Neural progenitor cell (in vitro differentiated cells): ENCODE data around the gene FLNA. TPM values are rescaled to one million over a fixed set of nuclear protein-coding genes. Genes with fewer than 3 reads are reported as not detected.

Experiments used
- DNase-seq: peaks from one replicate; pipeline ENCODE4 v3.0.0-alpha.2; 2016; ENCODE audit warnings: low spot score
- H2AFZ ChIP-seq: fragments of 200-600 bp; sonication (generic); replicated peaks from 2 replicates; pipeline ENCODE4 v1.6.1; 2016; ENCODE audit warnings: antibody characterized with exemption
- H3F3A ChIP-seq: fragments of 200-600 bp; sonication (generic); 2 replicates; pipeline ENCODE4 v1.6.1; 2016; ENCODE audit warnings: antibody characterized with exemption, low read depth
- H3K27ac ChIP-seq: fragments of 200-600 bp; sonication (generic); 2 replicates; pipeline ENCODE4 v1.5.1; 2016; ENCODE audit warnings: mild to moderate bottlenecking
- H3K27me3 ChIP-seq: fragments of 200-600 bp; sonication (generic); 2 replicates; pipeline ENCODE4 v1.6.1; 2016; ENCODE audit warnings: mild to moderate bottlenecking, moderate library complexity
- H3K36me3 ChIP-seq: fragments of 200-600 bp; sonication (generic); 2 replicates; pipeline ENCODE4 v1.5.1; 2016
- H3K4me1 ChIP-seq: fragments of 200-600 bp; sonication (generic); 2 replicates; pipeline ENCODE4 v1.6.1; 2016; ENCODE audit warnings: mixed run types
- H3K4me2 ChIP-seq: fragments of 200-600 bp; sonication (generic); 2 replicates; pipeline ENCODE4 v1.6.1; 2016
- H3K4me3 ChIP-seq: fragments of 200-600 bp; sonication (generic); 2 replicates; pipeline ENCODE4 v1.5.1; 2016
- H3K79me2 ChIP-seq: fragments of 200-600 bp; sonication (generic); 2 replicates; pipeline ENCODE4 v1.6.1; 2016; ENCODE audit warnings: low read depth
- H3K9ac ChIP-seq: fragments of 200-600 bp; sonication (generic); 2 replicates; pipeline ENCODE4 v1.6.1; 2016
- H3K9me3 ChIP-seq: fragments of 200-600 bp; sonication (generic); 2 replicates; pipeline ENCODE4 v1.5.1; 2016; ENCODE audit warnings: low read depth
- H4K20me1 ChIP-seq: fragments of 200-600 bp; sonication (generic); 2 replicates; pipeline ENCODE4 v1.6.1; 2016; ENCODE audit warnings: low read depth
- H3K27ac Mint-ChIP-seq: 3 replicates; pipeline ENCODE4 v1.8.0; 2021; ENCODE audit warnings: mixed read lengths
- H3K27me3 Mint-ChIP-seq: 2 replicates; pipeline ENCODE4 v1.8.0; 2022; ENCODE audit warnings: low read depth, mild to moderate bottlenecking, inconsistent platforms, moderate library complexity, mixed read lengths; ENCODE audit not compliant: insufficient read depth
- H3K36me3 Mint-ChIP-seq: 3 replicates; pipeline ENCODE4 v1.8.0; 2021; ENCODE audit warnings: mixed read lengths
- H3K4me1 Mint-ChIP-seq: 3 replicates; pipeline ENCODE4 v1.8.0; 2021; ENCODE audit warnings: mixed read lengths
- H3K4me3 Mint-ChIP-seq: 3 replicates; pipeline ENCODE4 v1.8.0; 2021; ENCODE audit warnings: mild to moderate bottlenecking, moderate library complexity, mixed read lengths
- H3K9me3 Mint-ChIP-seq: 3 replicates; pipeline ENCODE4 v1.8.0; 2020; ENCODE audit warnings: mixed read lengths
- CTCF ChIP-seq: fragments of 200-600 bp; sonication (generic); IDR thresholded peaks from 2 replicates; pipeline ENCODE4 v1.5.1; 2017; ENCODE audit warnings: antibody characterized with exemption, mild to moderate bottlenecking
- EZH2 ChIP-seq: fragments of 200-600 bp; sonication (generic); IDR thresholded peaks from 2 replicates; pipeline ENCODE4 v1.6.1; 2017; ENCODE audit warnings: antibody characterized with exemption, mild to moderate bottlenecking, moderate library complexity
- EZH2phosphoT487 ChIP-seq: fragments of 200-600 bp; sonication (generic); IDR thresholded peaks from 2 replicates; pipeline ENCODE4 v1.6.1; 2017; ENCODE audit warnings: antibody characterized with exemption
- total RNA-seq: library from RNA; depleted of rRNA; stranded (reverse); fragments of >200 nt; gene quantifications from 2 replicates; pipeline ENCODE4 v1.2.3, GENCODE V29; 2015; ENCODE audit warnings: low replicate concordance

FLNA gene
- total RNA-seq, 1 donor from 2014 or later, result 189 TPM

DNA sequence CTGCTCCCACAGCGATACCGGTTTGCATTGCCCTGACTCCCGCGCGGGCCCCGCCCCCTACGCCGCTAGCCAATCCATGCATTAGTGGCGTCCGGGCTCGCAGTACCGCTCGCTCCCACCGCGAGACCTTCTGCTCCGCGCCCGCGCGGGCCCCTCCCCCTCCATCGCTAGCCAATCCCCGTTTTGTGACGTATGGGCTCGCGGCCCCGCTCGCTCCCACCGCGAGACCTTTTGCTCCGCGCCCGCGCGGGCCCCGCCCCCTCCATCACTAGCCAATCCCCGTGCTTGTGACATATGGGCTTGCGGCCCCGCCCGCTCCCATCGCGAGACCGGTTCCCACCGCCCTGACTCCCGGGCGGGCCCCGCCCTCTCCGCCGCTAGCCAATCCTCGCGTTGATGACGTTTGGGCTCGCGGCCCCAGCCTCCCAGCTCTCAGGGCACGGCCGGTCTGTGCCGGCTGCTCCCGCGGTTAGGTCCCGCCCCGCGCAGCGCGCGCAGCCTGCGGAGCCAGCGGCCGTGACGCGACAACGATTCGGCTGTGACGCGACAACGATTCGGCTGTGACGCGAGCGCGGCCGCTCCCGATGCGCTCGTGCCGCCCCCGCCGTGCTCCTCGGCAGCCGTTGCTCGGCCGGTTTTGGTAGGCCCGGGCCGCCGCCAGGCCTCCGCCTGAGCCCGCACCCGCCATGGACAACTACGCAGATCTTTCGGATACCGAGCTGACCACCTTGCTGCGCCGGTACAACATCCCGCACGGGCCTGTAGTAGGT, 4.5 kb upstream of the FLNA start, which contains the start of gene EMD:
TSS of gene EMD (plus strand) at position 497 of the 770 bp plus-strand sequence. CDS start at position 687, 190 bp downstream.
- peaks cover 2% of the 10 kb centered on the region for H3K36me3 Mint-ChIP-seq
- peaks cover 14% of the 10 kb centered on the region for H3K4me1 Mint-ChIP-seq
- Histone ChIP-seq H3K4me2 (peak within 1 kb of the TSS; percentile 80), H3K79me2 (peaks cover 18% of the 10 kb centered on the region), H4K20me1 (peaks cover 14% of the 10 kb centered on the region), H3K4me1 (peaks cover 4% of the 10 kb centered on the region), H3K27ac (peak within 1 kb of the TSS; percentile 97), H3F3A (peaks cover 26% of the 10 kb centered on the region), H3K9me3 (no peaks in the 10 kb centered on the region), H3K27me3 (peaks cover 11% of the 10 kb centered on the region), H3K36me3 (no peaks in the 10 kb centered on the region), H2AFZ (no peak within 1 kb of the TSS), H3K9ac (peak within 1 kb of the TSS; percentile 98), H3K4me3 (peak within 1 kb of the TSS; percentile 76)
- peaks cover 19% of the 10 kb centered on the region for H3K9me3 Mint-ChIP-seq
- DNase-seq, result peak; percentile 97
- H3K4me3 Mint-ChIP-seq, result peak within 1 kb of the TSS; percentile 89
- TF ChIP-seq EZH2 (no peak), EZH2phosphoT487 (no peak), CTCF (no peak)
- H3K27me3 Mint-ChIP-seq, result no peaks in the 10 kb centered on the region
- no peak within 1 kb of the TSS for H3K27ac Mint-ChIP-seq

GRCh38 chrX:154378059-154378798, 3.8 kb upstream of the FLNA start:
- Histone ChIP-seq H3F3A (peaks cover 26% of the 10 kb centered on the region), H3K9me3 (no peaks in the 10 kb centered on the region), H3K4me1 (peaks cover 4% of the 10 kb centered on the region), H3K27ac (peak overlapping the region; percentile 97), H3K9ac (peak overlapping the region; percentile 71), H3K79me2 (peaks cover 18% of the 10 kb centered on the region), H2AFZ (no peak overlapping the region), H3K27me3 (peaks cover 11% of the 10 kb centered on the region), H4K20me1 (peaks cover 16% of the 10 kb centered on the region), H3K4me3 (peak overlapping the region; percentile 50), H3K4me2 (peak overlapping the region; percentile 80), H3K36me3 (no peaks in the 10 kb centered on the region)
- peaks cover 3% of the 10 kb centered on the region for H3K27me3 Mint-ChIP-seq
- DNase-seq, result no peak
- peaks cover 17% of the 10 kb centered on the region for H3K4me1 Mint-ChIP-seq
- no peak overlapping the region for H3K27ac Mint-ChIP-seq
- peaks cover 2% of the 10 kb centered on the region for H3K36me3 Mint-ChIP-seq
- H3K9me3 Mint-ChIP-seq, result peaks cover 14% of the 10 kb centered on the region
- TF ChIP-seq EZH2 (no peak), CTCF (no peak), EZH2phosphoT487 (no peak)
- peak overlapping the region; percentile 89 for H3K4me3 Mint-ChIP-seq

- no peak overlapping the region for H3K9ac ChIP-seq
- peaks cover 4% of the 10 kb centered on the region for H3K27me3 Mint-ChIP-seq
- no peak for TF ChIP-seq EZH2phosphoT487
- TF ChIP-seq EZH2, result no peak
- no peak for TF ChIP-seq CTCF
- H3K36me3 Mint-ChIP-seq, result no peaks in the 10 kb centered on the region
- H3K4me3 ChIP-seq, result no peak overlapping the region
- peaks cover 26% of the 10 kb centered on the region for H3F3A ChIP-seq
- peaks cover 18% of the 10 kb centered on the region for H3K79me2 ChIP-seq
- peaks cover 3% of the 10 kb centered on the region for H3K4me1 ChIP-seq
- peaks cover 16% of the 10 kb centered on the region for H3K27me3 ChIP-seq
- H3K27ac Mint-ChIP-seq, result no peak overlapping the region
- H3K4me1 Mint-ChIP-seq, result peaks cover 19% of the 10 kb centered on the region
- no peaks in the 10 kb centered on the region for H3K36me3 ChIP-seq
- peaks cover 16% of the 10 kb centered on the region for H4K20me1 ChIP-seq
- H2AFZ ChIP-seq, result no peak overlapping the region
- no peak overlapping the region for H3K4me2 ChIP-seq
- H3K27ac ChIP-seq, result no peak overlapping the region
- peaks cover 17% of the 10 kb centered on the region for H3K9me3 Mint-ChIP-seq
- DNase-seq, result no peak
- no peaks in the 10 kb centered on the region for H3K9me3 ChIP-seq
- no peak overlapping the region for H3K4me3 Mint-ChIP-seq
Measured at GRCh38 chrX:154376774-154377173, 2.3 kb upstream of the FLNA start.
